Measurements from ENCODE around the gene OASL.

GRCh38 chr12:120972870-120973543 is 66.0 kb downstream of the OASL start:
- no peak for TF ChIP-seq RNF2 (IDR thresholded peaks at IDR 0.05; ENCODE audit: borderline replicate concordance, low read depth)
- TF ChIP-seq ZFP36 (IDR thresholded peaks at IDR 0.05; ENCODE audit: borderline replicate concordance, partially characterized antibody), result no peak
- TF ChIP-seq MAZ (IDR thresholded peaks at IDR 0.05; ENCODE audit: borderline replicate concordance, low read depth, low read length), result no peak
- TF ChIP-seq CHD2 (IDR thresholded peaks at IDR 0.05; ENCODE audit: low read length, partially characterized antibody), result no peak
- TF ChIP-seq CTCF (IDR thresholded peaks at IDR 0.05), result no peak
- no peak for TF ChIP-seq REST (IDR thresholded peaks at IDR 0.05)
- TF ChIP-seq USF2 (IDR thresholded peaks at IDR 0.05), result no peak
- TF ChIP-seq BHLHE40 (IDR thresholded peaks at IDR 0.05; ENCODE audit: low read depth, low read length), result no peak
- no peak for TF ChIP-seq PHF8 (IDR thresholded peaks at IDR 0.05; ENCODE audit: borderline replicate concordance, low read depth)
- no peak for TF ChIP-seq POLR2A (IDR thresholded peaks at IDR 0.05; ENCODE audit: low read length)
- no peak for TF ChIP-seq GATA3 (IDR thresholded peaks at IDR 0.05; ENCODE audit: borderline replicate concordance)
- no peak for TF ChIP-seq EP300 (IDR thresholded peaks at IDR 0.05)
